Eye (tissue), 1 donor: Measurements from ENCODE around the gene CDYL2.
"Not testable (repeated sequence)": the region's sequence is repeated elsewhere in the genome, so short reads cannot be mapped to it uniquely, and the experiment has no call there.

Experiments
- DNase-seq: peaks from one replicate; pipeline ENCODE4 v3.0.0-alpha.2; 2015

Gene CDYL2

GRCh38 chr16:80804526-80805383 lies at the start of gene CDYL2:
Gene CDYL2 (minus strand): TSS chr16:80804598. CDS start chr16:80804173, 425 bp downstream.
- DNase-seq, result peak; percentile 46

DNA sequence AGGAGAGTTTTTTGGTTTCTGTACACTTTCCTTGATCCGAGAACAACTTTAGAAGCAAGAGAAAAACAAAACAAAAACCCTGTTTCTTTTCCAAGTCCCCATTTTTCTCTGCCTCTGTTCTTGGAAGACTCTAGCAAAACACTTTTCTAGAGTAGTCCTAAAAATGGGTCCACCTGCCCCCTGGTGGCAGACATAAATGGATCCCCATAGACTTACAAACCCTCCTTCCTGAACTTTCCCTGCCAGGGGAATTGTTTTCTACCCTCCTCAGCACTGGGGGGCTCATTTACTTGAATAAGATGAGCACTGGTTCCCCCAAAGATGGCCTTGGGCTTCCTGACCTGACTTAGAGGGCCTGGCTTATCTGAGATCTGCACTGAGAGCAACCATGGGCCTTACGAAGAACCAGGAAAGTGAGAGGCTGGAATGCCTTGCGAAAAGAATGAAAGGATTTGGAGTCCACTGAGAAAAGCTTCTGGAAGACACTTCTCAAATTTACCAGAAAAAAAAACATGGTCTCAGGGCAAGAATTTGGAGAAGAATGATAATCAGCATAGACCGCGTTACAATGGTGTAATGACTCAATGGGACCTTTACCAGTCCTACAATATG lies 48.0 kb upstream of the CDYL2 start:
- no peak for DNase-seq

DNA sequence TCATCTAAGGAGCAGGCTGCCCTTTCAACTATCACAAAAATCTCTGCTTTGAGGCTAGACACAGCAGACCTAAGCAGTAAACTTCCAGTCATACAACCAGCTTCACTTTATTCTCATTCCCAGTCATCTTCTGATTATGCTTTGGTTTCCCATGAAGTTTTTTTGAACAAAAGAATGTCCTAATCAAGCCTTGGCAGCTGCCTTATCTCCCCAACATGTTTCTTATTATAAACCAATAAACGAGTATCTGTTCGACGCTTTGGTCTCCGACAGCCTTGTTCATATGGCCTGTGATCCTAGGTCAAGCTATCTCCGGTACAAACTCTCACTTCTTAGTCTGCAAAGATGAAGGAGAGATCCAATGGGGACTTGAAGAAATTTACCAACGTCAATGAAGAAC lies 47.4 kb upstream of the CDYL2 start:
- DNase-seq, result no peak

DNA sequence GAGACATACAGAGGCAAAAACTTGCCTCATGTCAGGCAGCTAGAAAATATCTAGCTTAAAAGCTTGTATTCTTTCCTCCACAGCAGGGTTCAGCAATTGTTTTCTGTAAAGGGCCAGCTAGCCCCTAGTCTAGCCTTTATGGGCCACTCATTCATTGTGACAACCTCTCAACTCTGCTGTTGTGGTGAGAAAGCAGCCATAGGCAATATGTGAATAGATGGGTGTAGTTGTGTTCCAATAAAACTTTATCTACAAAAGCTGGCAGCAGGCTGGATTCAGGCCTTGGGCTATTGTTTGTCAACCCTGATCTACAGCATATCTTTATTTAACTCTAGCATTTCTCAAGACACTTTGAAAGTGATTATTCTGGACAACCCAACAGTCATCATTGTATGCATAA lies 46.4 kb upstream of the CDYL2 start:
- no peak for DNase-seq

GRCh38 chr16:80848862-80849261 lies 44.5 kb upstream of the CDYL2 start:
- DNase-seq, result no peak

DNA sequence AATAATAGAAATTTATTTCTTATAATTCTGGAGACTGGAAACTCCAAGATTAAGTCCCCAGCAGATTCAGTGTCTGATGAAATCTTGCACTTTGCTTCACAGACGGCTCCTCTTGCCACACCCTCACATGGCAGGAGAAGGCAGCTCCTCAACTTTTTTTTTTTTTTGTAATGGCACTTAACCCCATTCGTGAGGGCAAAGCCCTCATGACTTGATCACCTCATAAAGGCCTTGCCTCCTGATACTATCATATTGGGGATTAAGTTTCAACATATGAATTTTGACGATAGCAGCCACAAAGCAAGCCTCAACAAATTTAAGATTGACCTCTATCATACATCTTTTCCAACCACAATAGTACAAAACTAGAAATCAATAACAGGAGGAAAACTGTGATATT lies 42.3 kb upstream of the CDYL2 start:
- no peak for DNase-seq

- DNase-seq, result peak; percentile 2
These were observed 41.9 kb upstream of the CDYL2 start for GRCh38 chr16:80846275-80846674.

GRCh38 chr16:80844395-80844794 lies 40.0 kb upstream of the CDYL2 start:
- no peak for DNase-seq

DNA sequence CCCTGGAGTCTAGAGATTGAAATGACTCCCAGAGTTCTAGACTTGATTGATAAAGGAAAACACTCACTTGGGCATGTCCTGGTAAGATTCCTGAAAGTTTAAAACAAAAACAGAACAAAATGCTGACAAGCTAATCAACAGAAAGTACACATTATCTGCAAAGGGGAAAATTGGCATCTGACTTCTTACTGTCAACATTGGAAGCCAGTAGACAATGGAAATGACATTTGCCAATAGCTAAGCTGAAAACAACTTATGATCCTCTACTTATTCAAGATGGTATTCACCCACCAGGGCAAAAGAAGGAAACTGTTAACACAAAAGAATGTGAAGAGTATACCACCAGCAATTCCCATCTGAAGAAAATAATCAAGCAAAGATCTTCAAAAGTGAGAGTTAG lies 36.8 kb upstream of the CDYL2 start:
- no peak for DNase-seq

- no peak for DNase-seq
These were observed 33.2 kb upstream of the CDYL2 start for GRCh38 chr16:80837533-80838147.

DNA sequence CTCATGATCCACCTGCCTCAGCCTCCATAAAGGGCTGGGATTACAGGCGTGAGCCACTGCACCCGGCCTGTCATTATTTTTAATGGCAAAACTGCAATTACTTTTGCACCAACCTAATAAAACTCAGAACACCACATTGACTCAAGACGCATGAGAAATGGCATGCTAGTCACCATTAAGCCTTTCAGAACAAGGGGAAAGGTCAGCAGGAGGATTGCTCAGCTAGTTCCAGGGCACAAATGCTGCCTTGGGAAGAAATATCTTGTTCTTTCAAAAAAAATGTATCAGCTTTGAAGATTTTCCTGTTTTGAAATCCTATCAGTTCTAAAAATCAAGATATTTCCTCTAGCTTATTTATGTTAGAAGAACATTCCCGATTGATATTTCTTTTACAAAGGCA lies 32.4 kb upstream of the CDYL2 start:
- DNase-seq, result no peak

GRCh38 chr16:80836202-80836601 lies 31.8 kb upstream of the CDYL2 start:
- no peak for DNase-seq

GRCh38 chr16:80831039-80831438 lies 26.6 kb upstream of the CDYL2 start:
- DNase-seq, result no peak

- no peak for DNase-seq
These were observed 24.1 kb upstream of the CDYL2 start for GRCh38 chr16:80828495-80828894.

- no peak for DNase-seq
These were observed 22.6 kb upstream of the CDYL2 start for GRCh38 chr16:80827007-80827406.

DNA sequence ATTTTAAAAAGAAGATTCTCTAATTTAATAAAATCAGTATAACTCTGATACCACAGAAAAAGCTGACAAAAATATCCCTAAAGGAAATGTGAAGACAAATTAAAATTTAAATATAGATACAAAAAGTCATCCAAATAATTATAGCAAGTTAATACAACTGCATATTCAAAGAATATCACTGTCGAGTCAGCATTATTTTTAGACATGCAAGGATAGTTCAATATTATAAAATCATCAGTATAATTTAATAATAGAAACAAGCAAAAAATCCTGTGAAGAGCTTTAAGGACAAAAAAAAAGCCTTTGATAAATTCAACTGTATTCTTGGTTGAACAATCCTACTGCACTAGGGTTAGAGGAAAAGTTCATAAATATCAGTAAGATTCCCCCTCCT lies 21.0 kb upstream of the CDYL2 start:
- DNase-seq, result no peak

- DNase-seq, result peak; percentile 73
These were observed 20.4 kb upstream of the CDYL2 start for GRCh38 chr16:80824623-80825364.

DNA sequence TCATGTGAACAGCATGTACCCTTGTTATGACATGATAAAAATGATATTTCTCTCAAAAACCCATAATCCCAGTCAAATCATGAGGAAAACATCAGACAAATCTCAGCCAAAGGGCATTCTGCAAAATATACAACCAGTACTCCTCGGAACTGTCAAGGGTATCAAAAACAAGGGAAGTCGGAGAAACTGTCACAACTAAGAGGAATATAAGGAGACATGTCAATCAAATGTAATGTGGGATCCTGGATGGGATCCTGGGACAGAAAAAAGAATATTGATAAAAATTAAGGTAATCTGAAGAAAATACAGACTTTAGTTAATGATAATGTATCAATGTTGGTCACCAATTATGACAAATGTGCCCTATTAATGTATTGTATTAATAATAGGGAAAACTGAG lies 15.6 kb upstream of the CDYL2 start:
- no peak for DNase-seq

GRCh38 chr16:80816356-80816755 lies 12.0 kb upstream of the CDYL2 start:
- no peak for DNase-seq

DNA sequence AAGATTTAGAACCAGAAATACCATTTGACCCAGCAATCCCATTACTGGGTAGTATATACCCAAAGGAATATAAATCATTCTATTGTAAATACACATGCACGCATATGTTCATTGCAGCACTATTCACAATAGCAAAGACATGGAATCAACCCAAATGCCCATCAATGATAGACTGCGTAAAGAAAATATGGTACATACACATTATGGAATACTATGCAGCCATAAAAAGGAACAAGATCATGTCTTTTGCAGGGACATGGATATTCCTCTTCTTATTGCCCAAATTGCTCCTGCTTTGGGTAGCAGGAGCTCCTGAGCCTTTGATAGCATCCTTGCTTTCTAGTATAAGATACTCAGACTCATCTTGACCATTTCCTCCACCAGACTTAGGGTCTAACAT lies 10.9 kb upstream of the CDYL2 start:
- not testable (repeated sequence) for DNase-seq

- no peak for DNase-seq
These were observed 8.2 kb upstream of the CDYL2 start for GRCh38 chr16:80812593-80812992.

- DNase-seq, result no peak
These were observed 5.0 kb upstream of the CDYL2 start for GRCh38 chr16:80809366-80809765.

GRCh38 chr16:80807906-80808305 lies 3.5 kb upstream of the CDYL2 start:
- no peak for DNase-seq
